Forelimb muscle (tissue), 1 donor: Measurements from ENCODE around the gene TRPM1. TPM values are rescaled to one million over a fixed set of nuclear protein-coding genes. Genes with fewer than 3 reads are reported as not detected.

Source experiments
- DNase-seq: peaks from one replicate; pipeline ENCODE4 v3.0.0-alpha.2; 2013; ENCODE audit warnings: low read depth
- polyA plus RNA-seq: library from polyadenylated mRNA; unstranded; fragments of 120-200 nt; gene quantifications from one replicate; pipeline ENCODE4 v1.2.1, GENCODE V29; 2013; ENCODE audit not compliant: insufficient read length

Gene TRPM1
- polyA plus RNA-seq, 1 donor, result not detected

- DNase-seq, result no peak
Measured at GRCh38 chr15:31049682-31050615, 51.6 kb downstream of the TRPM1 start.

- no peak for DNase-seq
Measured at GRCh38 chr15:31049111-31049510, 52.4 kb downstream of the TRPM1 start.

- no peak for DNase-seq
Measured at GRCh38 chr15:31047437-31047836, 54.1 kb downstream of the TRPM1 start.

GRCh38 chr15:31046759-31047359, 54.7 kb downstream of the TRPM1 start:
- no peak for DNase-seq

GRCh38 chr15:31045606-31046005, 55.9 kb downstream of the TRPM1 start:
- DNase-seq, result no peak

GRCh38 chr15:31042751-31043150, 58.8 kb downstream of the TRPM1 start:
- DNase-seq, result no peak

GRCh38 chr15:31041610-31042009, 59.9 kb downstream of the TRPM1 start:
- no peak for DNase-seq

- no peak for DNase-seq
Measured at GRCh38 chr15:31040611-31041010, 60.9 kb downstream of the TRPM1 start.

GRCh38 chr15:31039961-31040360, 61.6 kb downstream of the TRPM1 start:
- no peak for DNase-seq

- no peak for DNase-seq
Measured at GRCh38 chr15:31037731-31038477, 63.6 kb downstream of the TRPM1 start.

- no peak for DNase-seq
Measured at GRCh38 chr15:31036783-31037182, 64.7 kb downstream of the TRPM1 start.

GRCh38 chr15:31035610-31036009, 65.9 kb downstream of the TRPM1 start:
- DNase-seq, result no peak

- no peak for DNase-seq
Measured at GRCh38 chr15:31034152-31034551, 67.4 kb downstream of the TRPM1 start.

GRCh38 chr15:31032961-31033371, 68.6 kb downstream of the TRPM1 start:
- peak; percentile 6 for DNase-seq

GRCh38 chr15:31031471-31032067, 70.0 kb downstream of the TRPM1 start:
- DNase-seq, result no peak

- DNase-seq, result no peak
Measured at GRCh38 chr15:31027910-31028578, 73.5 kb downstream of the TRPM1 start.

GRCh38 chr15:31025996-31026395, 75.5 kb downstream of the TRPM1 start:
- DNase-seq, result no peak

GRCh38 chr15:31024979-31025378, 76.5 kb downstream of the TRPM1 start:
- DNase-seq, result no peak

- DNase-seq, result no peak
Measured at GRCh38 chr15:31024330-31024729, 77.2 kb downstream of the TRPM1 start.

GRCh38 chr15:31023841-31024240, 77.7 kb downstream of the TRPM1 start:
- DNase-seq, result no peak

- DNase-seq, result no peak
Measured at GRCh38 chr15:31021067-31021665, 80.4 kb downstream of the TRPM1 start.
